GM12875 (cell line): ENCODE data around the gene RIIAD1.

ENCODE experiments used
- H3K4me3 ChIP-seq: one replicate; pipeline ENCODE4 v1.5.1; 2011; ENCODE audit warnings: low read depth, low read length, control low read depth
- TF ChIP-seq, protein P1 (sequence below): IDR thresholded peaks from 2 replicates; pipeline ENCODE4 v1.5.1; 2011; ENCODE audit warnings: low read depth, mild to moderate bottlenecking, control low read depth, inconsistent platforms, low read length, moderate library complexity, borderline replicate concordance; ENCODE audit not compliant: insufficient read depth

The RIIAD1 gene

DNA sequence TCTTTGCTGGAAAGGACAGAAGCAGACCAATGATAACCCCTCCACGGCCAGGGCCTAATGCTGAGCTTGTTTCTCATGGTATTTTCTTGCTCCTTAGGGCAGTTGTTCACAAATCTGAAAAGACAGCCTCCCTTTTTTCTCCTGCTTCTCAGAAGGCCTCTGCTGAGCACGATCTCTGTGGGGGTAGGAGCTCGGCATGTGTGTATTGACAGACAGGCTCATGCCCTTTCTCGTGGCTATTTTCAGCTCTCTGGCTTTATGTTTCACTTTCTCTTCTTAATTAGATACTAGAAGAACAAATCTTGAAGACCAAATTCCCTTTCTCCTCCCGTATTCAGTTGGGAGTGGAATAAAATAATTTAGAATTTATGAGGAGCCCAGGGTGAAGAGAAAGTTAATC is 768 bp upstream of the RIIAD1 start:
- TF ChIP-seq, protein P1, sequence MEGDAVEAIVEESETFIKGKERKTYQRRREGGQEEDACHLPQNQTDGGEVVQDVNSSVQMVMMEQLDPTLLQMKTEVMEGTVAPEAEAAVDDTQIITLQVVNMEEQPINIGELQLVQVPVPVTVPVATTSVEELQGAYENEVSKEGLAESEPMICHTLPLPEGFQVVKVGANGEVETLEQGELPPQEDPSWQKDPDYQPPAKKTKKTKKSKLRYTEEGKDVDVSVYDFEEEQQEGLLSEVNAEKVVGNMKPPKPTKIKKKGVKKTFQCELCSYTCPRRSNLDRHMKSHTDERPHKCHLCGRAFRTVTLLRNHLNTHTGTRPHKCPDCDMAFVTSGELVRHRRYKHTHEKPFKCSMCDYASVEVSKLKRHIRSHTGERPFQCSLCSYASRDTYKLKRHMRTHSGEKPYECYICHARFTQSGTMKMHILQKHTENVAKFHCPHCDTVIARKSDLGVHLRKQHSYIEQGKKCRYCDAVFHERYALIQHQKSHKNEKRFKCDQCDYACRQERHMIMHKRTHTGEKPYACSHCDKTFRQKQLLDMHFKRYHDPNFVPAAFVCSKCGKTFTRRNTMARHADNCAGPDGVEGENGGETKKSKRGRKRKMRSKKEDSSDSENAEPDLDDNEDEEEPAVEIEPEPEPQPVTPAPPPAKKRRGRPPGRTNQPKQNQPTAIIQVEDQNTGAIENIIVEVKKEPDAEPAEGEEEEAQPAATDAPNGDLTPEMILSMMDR = no peak
- peak overlapping the region; percentile 18 for H3K4me3 ChIP-seq

DNA sequence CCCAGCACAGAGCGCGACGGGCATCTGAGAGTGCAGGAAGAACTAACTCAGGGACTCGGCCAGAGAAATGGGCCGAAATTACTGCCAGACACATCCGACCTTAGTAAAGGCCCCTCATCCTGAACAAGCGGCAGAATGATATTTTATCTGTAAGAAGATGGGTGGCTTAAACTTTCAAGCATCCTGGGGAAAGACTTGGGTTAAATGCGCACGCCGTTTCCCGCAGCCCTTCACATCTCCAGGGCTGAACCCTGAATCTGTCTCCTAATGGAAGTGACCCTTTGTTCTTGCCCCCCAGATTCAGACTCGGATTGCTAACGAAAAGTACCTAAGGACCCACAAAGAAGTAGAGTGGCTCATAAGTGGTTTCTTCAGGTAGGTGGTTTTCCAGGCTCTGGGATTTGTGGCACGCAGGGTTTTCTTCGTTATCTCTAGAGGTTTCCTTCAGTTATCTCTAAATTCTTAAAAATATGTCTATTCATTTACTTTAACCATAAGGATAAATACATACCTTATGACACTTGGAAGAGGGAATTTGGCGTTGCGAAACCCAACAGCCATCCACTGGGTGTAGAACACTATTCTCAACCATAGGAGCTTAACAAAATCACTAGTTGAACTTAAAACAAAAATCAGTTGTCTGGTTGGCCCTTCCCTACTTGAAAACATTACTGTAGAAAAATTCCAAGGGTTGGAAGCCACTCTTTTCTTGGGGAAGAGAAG is 627 bp downstream of the RIIAD1 start:
- H3K4me3 ChIP-seq = peak overlapping the region; percentile 52
- TF ChIP-seq, protein P1 = no peak

DNA sequence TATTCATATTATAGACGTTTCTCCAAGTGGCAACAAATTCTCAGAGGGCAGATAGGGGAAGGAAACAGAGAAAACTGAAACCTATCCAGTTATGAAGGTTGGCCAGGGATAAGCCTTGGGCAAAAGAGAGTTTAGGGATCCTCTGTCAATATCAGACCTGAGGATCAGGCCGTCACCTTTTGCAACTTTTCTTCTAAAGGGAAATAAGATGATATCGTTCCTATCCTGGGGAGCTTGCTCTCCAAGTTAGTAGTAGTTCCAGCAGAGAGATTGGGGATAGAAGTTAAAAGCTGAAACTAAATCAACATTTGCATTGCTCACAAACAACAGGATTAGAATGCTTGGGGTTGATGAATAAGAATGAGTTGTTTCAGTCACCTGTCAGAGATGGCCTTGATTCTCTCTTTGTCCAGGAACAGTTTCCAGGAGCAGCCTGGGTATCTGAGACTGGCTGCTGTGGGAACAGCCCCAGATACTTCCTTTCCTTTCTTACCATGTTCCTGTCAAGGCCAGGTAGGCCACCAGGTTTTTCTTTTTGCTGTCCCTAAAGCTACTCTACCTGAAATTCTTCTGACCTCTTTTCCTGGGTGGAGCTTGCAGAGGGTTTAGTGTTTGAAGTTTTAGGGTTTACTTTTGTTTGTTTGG is 2.5 kb downstream of the RIIAD1 start:
- TF ChIP-seq, protein P1 = no peak
- no peak overlapping the region for H3K4me3 ChIP-seq

DNA sequence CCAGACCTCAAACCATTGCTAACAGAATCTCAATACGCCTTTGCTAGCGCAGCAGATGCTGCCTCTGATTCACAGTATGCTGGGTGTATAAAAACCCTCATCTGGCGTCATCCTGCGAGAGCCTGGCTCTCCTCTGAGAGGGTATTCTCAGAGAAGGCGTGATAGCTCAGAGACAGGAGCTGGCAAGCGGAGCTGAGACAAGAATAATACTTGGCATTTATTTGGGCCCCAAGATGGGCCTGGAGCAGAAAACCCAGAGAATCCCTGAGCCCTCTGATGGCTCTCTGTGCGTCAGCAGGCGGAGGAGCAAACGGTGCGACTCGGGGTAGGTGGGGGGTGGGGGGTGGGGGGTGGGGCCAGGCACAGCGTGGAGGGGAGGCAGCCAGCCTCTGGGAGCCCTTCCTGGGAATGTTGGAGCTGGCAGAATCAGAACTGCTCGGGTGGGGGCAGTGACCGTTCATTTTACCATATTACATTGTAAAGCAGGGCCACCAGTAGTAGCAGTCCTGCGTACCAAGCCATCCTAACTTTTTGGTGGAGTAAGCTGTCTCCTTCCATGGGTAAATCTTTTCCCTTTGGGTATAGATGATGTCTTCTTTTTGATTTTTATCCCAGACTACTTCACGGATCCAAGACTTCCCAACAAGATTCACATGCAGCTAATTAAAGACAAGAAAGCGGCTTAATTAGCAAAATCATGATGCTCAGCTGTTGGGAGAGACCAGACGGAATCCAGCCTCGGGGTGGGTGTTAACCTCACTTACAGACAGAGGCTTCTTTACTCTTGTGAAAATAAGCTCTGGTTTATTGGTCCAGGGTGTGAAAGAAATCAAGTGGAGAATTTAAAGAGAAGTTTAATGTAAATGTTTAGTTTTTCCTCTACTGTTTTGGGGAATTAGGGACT is 7.1 kb downstream of the RIIAD1 start:
- TF ChIP-seq, protein P1 = no peak
- no peak overlapping the region for H3K4me3 ChIP-seq

DNA sequence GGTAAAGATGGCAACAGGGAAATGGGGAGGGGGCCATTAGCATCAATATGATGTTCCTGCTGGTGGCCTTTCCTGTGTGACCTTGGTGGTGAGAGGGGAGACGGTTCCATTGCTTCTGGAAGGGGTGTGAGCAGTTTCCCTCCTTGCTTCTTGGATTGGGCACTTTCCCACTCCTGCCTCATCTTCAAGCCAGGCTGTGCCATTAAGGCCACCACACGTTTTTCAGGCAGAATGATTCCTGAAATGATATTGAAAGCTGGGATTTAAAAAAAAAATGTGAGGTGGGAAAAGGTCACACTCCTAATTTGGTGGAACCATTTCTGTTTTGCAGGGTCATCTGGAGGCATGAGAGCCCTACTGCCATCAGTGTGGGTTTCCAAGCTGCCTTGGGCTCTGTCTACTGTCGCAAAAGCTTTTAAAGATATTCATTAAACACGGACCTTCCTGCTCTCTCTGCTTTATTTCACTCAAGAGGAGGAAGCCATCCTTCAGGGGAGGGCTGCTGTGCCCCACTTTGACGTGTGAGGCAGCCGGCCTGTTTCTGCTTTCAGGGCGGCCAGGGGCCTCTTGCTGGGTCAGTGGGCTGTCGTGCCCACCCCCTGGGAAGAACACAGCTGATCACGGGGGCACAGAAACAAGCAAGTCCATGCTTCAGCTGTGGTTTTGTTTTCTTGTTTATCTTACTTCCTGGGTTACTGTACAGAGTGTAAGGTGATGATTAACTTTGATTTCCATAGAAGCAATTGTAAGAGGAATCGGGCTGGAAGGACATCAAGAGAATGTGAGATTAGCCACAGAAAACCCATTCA is 8.0 kb downstream of the RIIAD1 start:
- TF ChIP-seq, protein P1 = no peak
- no peak overlapping the region for H3K4me3 ChIP-seq

DNA sequence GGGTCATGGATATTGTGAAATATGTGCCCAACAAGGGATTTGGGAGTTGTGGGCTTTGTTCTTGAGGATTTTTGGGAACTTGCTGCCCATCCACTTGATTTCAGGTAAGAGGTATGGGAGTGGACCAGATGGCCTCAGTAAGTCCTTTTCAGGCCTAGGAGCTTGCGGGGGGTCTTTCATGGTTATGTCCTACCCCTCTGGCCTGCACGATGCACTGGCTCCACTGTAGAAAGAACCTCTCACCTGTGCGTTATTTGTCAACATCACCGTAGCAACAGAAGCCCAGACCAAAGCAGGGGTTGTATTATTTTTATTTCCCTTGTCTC is 8.6 kb downstream of the RIIAD1 start:
- no peak overlapping the region for H3K4me3 ChIP-seq
- TF ChIP-seq, protein P1 = no peak
